ENCODE data around the gene GAA.

- TF ChIP-seq POLR2A (IDR thresholded peaks at IDR 0.05; ENCODE audit: control extremely low read depth in 1 of 2, low read depth in 2 of 2, low read length in 2 of 2) (no peak), CBX8 (IDR thresholded peaks at IDR 0.05; ENCODE audit: borderline replicate concordance, low read depth, low read length) (no peak), SUZ12 (IDR thresholded peaks at IDR 0.05; ENCODE audit: low read length) (no peak), HDAC6 (IDR thresholded peaks at IDR 0.05; ENCODE audit: low read depth, low read length) (no peak), EZH2 (IDR thresholded peaks at IDR 0.05; ENCODE audit: low read depth, low read length, severe bottlenecking) (no peak), CHD2 (IDR thresholded peaks at IDR 0.05; ENCODE audit: low read length) (no peak), EP300 (IDR thresholded peaks at IDR 0.05; ENCODE audit: borderline replicate concordance in 1 of 2, low read depth in 2 of 2, low read length in 2 of 2) (no peak), BCL11A (IDR thresholded peaks at IDR 0.05; ENCODE audit: low read depth in 2 of 2, low read length in 2 of 2) (no peak), TAF1 (IDR thresholded peaks at IDR 0.05; ENCODE audit: low read depth, low read length) (no peak), RBBP5 (IDR thresholded peaks at IDR 0.05; ENCODE audit: borderline replicate concordance, low read depth, low read length) (no peak), GABPA (IDR thresholded peaks at IDR 0.05; ENCODE audit: borderline replicate concordance, insufficient read depth, low read length) (no peak), YY1 (IDR thresholded peaks at IDR 0.05; ENCODE audit: low read depth, low read length) (no peak)
- TF ChIP-seq, protein P1, sequence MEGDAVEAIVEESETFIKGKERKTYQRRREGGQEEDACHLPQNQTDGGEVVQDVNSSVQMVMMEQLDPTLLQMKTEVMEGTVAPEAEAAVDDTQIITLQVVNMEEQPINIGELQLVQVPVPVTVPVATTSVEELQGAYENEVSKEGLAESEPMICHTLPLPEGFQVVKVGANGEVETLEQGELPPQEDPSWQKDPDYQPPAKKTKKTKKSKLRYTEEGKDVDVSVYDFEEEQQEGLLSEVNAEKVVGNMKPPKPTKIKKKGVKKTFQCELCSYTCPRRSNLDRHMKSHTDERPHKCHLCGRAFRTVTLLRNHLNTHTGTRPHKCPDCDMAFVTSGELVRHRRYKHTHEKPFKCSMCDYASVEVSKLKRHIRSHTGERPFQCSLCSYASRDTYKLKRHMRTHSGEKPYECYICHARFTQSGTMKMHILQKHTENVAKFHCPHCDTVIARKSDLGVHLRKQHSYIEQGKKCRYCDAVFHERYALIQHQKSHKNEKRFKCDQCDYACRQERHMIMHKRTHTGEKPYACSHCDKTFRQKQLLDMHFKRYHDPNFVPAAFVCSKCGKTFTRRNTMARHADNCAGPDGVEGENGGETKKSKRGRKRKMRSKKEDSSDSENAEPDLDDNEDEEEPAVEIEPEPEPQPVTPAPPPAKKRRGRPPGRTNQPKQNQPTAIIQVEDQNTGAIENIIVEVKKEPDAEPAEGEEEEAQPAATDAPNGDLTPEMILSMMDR (IDR thresholded peaks at IDR 0.05; ENCODE audit: control extremely low read depth in 1 of 3, insufficient read depth in 1 of 3, low read depth in 1 of 3, low read length in 3 of 3), result no peak
- TF ChIP-seq, protein P2, sequence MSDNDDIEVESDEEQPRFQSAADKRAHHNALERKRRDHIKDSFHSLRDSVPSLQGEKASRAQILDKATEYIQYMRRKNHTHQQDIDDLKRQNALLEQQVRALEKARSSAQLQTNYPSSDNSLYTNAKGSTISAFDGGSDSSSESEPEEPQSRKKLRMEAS (IDR thresholded peaks at IDR 0.05), result no peak
These were observed 20.7 kb downstream of the GAA start for GRCh38 chr17:80122026-80122575.
